GM12874 (cell line): ENCODE measurements around the gene KMO.

Source experiments
- TF ChIP-seq, protein P1 (sequence below): IDR thresholded peaks from 2 replicates; pipeline ENCODE4 v1.5.1; 2011; ENCODE audit warnings: low read depth, mild to moderate bottlenecking, control low read depth, low read length, moderate library complexity; ENCODE audit not compliant: insufficient read depth

KMO gene

DNA sequence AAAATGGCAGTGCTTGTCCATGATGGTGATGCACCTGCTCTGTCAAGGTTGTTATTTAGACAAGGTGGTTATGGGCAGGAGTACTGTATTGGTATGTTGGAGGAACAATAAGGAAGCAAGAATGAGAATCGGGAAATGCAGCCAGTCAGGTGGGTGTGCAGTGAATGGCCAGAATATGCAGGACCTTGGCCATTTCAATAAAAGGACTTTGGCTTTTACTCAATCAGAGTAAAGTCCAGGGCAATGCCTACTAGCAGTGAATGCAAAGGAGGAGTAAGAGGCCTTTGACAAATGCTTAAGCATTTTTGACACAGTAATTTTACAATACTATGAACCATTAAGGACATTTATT is 110.4 kb downstream of the KMO start:
- TF ChIP-seq, protein P1, sequence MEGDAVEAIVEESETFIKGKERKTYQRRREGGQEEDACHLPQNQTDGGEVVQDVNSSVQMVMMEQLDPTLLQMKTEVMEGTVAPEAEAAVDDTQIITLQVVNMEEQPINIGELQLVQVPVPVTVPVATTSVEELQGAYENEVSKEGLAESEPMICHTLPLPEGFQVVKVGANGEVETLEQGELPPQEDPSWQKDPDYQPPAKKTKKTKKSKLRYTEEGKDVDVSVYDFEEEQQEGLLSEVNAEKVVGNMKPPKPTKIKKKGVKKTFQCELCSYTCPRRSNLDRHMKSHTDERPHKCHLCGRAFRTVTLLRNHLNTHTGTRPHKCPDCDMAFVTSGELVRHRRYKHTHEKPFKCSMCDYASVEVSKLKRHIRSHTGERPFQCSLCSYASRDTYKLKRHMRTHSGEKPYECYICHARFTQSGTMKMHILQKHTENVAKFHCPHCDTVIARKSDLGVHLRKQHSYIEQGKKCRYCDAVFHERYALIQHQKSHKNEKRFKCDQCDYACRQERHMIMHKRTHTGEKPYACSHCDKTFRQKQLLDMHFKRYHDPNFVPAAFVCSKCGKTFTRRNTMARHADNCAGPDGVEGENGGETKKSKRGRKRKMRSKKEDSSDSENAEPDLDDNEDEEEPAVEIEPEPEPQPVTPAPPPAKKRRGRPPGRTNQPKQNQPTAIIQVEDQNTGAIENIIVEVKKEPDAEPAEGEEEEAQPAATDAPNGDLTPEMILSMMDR = no peak

GRCh38 chr1:241644259-241644658 is 112.1 kb downstream of the KMO start:
- TF ChIP-seq, protein P1 = no peak

DNA sequence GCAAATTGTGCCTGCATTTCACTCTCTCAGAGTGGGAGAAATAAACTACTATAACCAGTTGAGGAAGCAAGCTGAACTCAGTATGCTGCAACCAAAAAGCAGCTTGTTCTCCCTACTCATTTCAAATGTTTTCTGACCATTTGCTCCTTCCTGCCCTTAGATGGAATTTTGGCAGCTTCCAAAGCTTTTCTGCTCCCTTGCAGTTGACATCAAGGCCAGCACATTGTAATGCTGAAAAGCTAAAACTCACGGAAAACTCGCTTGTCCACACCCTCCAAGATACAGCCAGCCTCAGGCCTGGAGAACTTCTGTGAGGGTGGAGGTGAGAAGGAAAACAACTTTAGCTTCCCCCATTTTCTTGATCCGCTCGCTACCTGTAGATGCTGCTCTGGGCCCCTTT is 113.0 kb downstream of the KMO start:
- TF ChIP-seq, protein P1 = no peak
